Measurements from ENCODE around the gene GBF1. TPM values are rescaled to one million over a fixed set of nuclear protein-coding genes. Genes with fewer than 3 reads are reported as not detected.

The GBF1 gene
- total and polyA plus RNA-seq, 7 experiments from 2014 or later: 8.5 to 47.2 (median 37.2) TPM

DNA sequence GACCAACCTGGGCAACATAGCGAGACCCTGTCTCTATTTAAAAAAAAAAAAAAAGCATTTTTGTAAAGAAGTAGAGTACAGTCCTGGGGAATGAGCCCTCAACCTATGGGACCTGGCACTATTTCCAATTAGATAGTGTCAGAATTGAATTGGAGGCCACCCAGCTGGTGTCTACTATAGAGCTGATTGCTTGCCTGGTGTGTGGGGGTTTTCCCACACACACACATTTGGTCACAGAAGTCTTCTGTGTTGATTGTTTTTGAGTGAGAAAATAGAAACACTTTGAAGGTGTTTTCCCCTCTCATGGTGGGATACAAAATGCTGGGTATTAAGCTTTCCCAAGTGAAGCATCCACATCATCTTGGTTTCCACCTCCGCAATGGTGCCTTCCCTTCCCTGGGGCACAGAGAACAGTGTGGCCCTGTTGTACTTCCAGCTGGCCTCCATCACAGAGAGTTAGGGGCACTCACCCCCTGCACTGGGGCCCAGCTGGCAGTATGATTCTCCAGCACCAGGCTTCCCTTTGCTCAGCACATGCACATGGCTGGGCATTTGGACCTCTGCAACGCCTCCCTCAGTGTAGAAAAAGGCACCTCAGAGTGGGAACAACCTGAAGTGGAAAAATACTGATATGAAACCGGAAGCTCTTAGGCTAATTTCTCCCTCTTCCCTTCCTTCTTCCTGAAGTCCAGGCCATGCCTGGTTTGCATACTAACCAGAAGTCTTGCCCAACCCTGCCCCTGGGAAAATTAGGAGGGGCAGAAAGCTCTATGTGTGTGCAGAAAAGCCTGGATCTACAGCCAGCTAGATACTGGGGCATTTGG lies 139.5 kb downstream of the GBF1 start:
- no peaks in the 10 kb centered on the region for H3K27me3 Mint-ChIP-seq
- no peak for DNase-seq
- peaks cover 6 to 37% (median 9%) of the 10 kb centered on the region in 3 experiments for H3K36me3 ChIP-seq (ENCODE audit: control insufficient read depth in 2 of 3, insufficient read depth in 3 of 3, low read length in 3 of 3)
- ChIA-PET POLR2A (interaction anchor here (0.7 to 2.1 kb wide), 3 partner anchors 9 to 67 kb away, joined by 4 to 6 read pairs (median 5); no protein-coding TSS in a partner anchor), CTCF (interaction anchor here (0.5 to 1.8 kb wide), 6 partner anchors 8 to 94 kb away, joined by 3 to 6 read pairs (median 5); no protein-coding TSS in a partner anchor)
- peaks cover 4 to 24% (median 6%) of the 10 kb centered on the region in 5 donors for H3K36me3 Mint-ChIP-seq
- H3K4me1 ChIP-seq (ENCODE audit: control insufficient read depth in 2 of 2, insufficient read depth in 2 of 2, low read length in 2 of 2): no peaks in the 10 kb centered on the region
- H3K27ac ChIP-seq (ENCODE audit: low read depth, low read length): no peak overlapping the region
- H3K27me3 ChIP-seq (ENCODE audit: control insufficient read depth in 2 of 2, insufficient read depth in 2 of 2, low read length in 2 of 2): no peaks in the 10 kb centered on the region
- no peak overlapping the region for H3K4me3 Mint-ChIP-seq
- no peak overlapping the region for H3K4me3 ChIP-seq (ENCODE audit: low read length)
- intact Hi-C loops (cut with micrococcal nuclease): no loop called here
- H3K9me3 ChIP-seq (ENCODE audit: control insufficient read depth in 2 of 3, low read length in 3 of 3): no peaks in the 10 kb centered on the region
- no peaks in the 10 kb centered on the region for H3K9me3 Mint-ChIP-seq
- H3K4me1 Mint-ChIP-seq: peaks cover 0 to 5% (median 0%) of the 10 kb centered on the region in 7 donors
- peak overlapping the region in 2 of 9 donors; percentile 39 to 72 for H3K27ac Mint-ChIP-seq
- no peak for ATAC-seq

DNA sequence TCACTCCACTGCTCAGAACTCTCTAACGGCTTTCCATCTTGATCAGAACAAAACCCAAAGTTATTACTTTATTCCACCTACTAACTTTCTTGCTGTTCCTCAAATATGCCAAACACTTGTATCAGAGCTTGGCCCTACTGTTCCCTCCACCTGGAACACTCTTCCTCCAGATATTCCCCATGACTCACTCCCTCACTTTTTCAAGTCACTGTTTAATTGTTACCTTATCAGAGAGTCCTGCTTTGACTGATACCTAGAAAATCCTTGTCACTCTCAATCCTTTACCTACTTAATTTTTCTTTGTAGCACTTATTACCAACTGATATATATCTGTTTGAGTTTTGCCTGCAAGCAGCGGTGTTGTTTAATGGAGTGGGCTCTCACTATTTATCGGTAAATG lies 144.6 kb downstream of the GBF1 start:
- CTCF ChIA-PET: interaction anchor here (1.1 kb wide), 1 partner anchor 33 kb away, joined by 4 read pairs; no protein-coding TSS in a partner anchor
- Histone ChIP-seq H3K27ac (ENCODE audit: low read depth, low read length) (no peak overlapping the region), H3K4me3 (ENCODE audit: low read length) (no peak overlapping the region), H3K4me1 (ENCODE audit: control insufficient read depth in 2 of 2, insufficient read depth in 2 of 2, low read length in 2 of 2) (peaks cover 5% of the 10 kb centered on the region in 2 donors), H3K36me3 (ENCODE audit: control insufficient read depth in 2 of 3, insufficient read depth in 3 of 3, low read length in 3 of 3) (peaks cover 0 to 4% (median 0%) of the 10 kb centered on the region in 3 experiments), H3K27me3 (ENCODE audit: control insufficient read depth in 2 of 2, insufficient read depth in 2 of 2, low read length in 2 of 2) (no peaks in the 10 kb centered on the region), H3K9me3 (ENCODE audit: control insufficient read depth in 2 of 3, low read length in 3 of 3) (no peaks in the 10 kb centered on the region)
- POLR2A ChIA-PET: no interaction called here
- Mint-ChIP-seq H3K9me3 (no peaks in the 10 kb centered on the region), H3K27ac (no peak overlapping the region), H3K4me3 (no peak overlapping the region), H3K36me3 (peaks cover 0 to 3% (median 0%) of the 10 kb centered on the region in 5 donors), H3K27me3 (peaks cover 0 to 4% (median 0%) of the 10 kb centered on the region in 5 donors), H3K4me1 (peaks cover 5 to 18% (median 11%) of the 10 kb centered on the region in 7 donors)
- intact Hi-C loops (cut with micrococcal nuclease): loop anchor here (5.0 to 10.0 kb wide), 6 partner anchors 192 to 1735 kb away; partner anchors contain the start of genes ARL3 (in 2 of the 2), SFXN2 (in 2 of the 2), OGA (in 1 of the 2) and SFR1 (in 1 of the 2)
- no peak for DNase-seq
- no peak for ATAC-seq

DNA sequence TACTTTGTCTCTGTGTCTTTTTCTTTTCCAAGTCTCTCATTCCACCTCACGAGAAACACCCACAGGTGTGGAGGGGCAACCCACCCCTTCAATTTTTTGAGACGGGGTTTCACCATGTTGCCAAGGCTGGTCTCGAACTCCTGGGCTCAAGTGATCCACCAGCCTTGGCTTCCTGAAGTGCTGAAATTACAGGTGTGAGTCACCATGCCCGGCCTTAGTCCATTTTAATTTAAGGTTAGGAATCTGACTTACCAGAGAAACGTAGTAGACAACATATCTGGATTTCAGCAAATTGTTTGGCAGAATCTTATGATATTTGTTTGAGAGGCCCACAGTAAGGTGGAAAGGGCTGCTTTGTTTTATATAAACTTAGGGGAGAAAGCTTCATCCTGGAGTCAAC lies 147.0 kb downstream of the GBF1 start:
- no peak overlapping the region for H3K27ac ChIP-seq (ENCODE audit: low read depth, low read length)
- peaks cover 16 to 19% of the 10 kb centered on the region in 2 donors for H3K4me1 ChIP-seq (ENCODE audit: control insufficient read depth in 2 of 2, insufficient read depth in 2 of 2, low read length in 2 of 2)
- peaks cover 0 to 11% (median 0%) of the 10 kb centered on the region in 3 experiments for H3K36me3 ChIP-seq (ENCODE audit: control insufficient read depth in 2 of 3, insufficient read depth in 3 of 3, low read length in 3 of 3)
- ChIA-PET CTCF (interaction anchor here (0.5 to 6.0 kb wide), 6 partner anchors 8 to 668 kb away, joined by 3 to 40 read pairs (median 6); partner anchors contain the start of gene FBXL15), POLR2A (interaction anchor here (0.5 to 9.0 kb wide), 3 partner anchors 19 to 96 kb away, joined by 3 to 64 read pairs (median 55); partner anchors contain the start of gene C10orf95)
- peak overlapping the region in 1 of 10 donors; percentile 98 for H3K4me3 Mint-ChIP-seq
- DNase-seq: no peak
- no peaks in the 10 kb centered on the region for H3K27me3 ChIP-seq (ENCODE audit: control insufficient read depth in 2 of 2, insufficient read depth in 2 of 2, low read length in 2 of 2)
- no peaks in the 10 kb centered on the region for H3K9me3 ChIP-seq (ENCODE audit: control insufficient read depth in 2 of 3, low read length in 3 of 3)
- H3K27ac Mint-ChIP-seq: peak overlapping the region in 3 of 9 donors; percentile 54 to 100 (median 62)
- H3K4me1 Mint-ChIP-seq: peaks cover 10 to 29% (median 23%) of the 10 kb centered on the region in 7 donors
- peaks cover 0 to 4% (median 0%) of the 10 kb centered on the region in 5 donors for H3K27me3 Mint-ChIP-seq
- H3K4me3 ChIP-seq (ENCODE audit: low read length): no peak overlapping the region
- ATAC-seq: no peak
- no peaks in the 10 kb centered on the region for H3K9me3 Mint-ChIP-seq
- H3K36me3 Mint-ChIP-seq: peaks cover 0 to 18% (median 0%) of the 10 kb centered on the region in 5 donors
- intact Hi-C loops (cut with micrococcal nuclease): loop anchor here (5.0 to 10.0 kb wide), 6 partner anchors 190 to 1732 kb away; partner anchors contain the start of genes ARL3 (in 2 of the 2), SFXN2 (in 2 of the 2), OGA (in 1 of the 2) and SFR1 (in 1 of the 2)

DNA sequence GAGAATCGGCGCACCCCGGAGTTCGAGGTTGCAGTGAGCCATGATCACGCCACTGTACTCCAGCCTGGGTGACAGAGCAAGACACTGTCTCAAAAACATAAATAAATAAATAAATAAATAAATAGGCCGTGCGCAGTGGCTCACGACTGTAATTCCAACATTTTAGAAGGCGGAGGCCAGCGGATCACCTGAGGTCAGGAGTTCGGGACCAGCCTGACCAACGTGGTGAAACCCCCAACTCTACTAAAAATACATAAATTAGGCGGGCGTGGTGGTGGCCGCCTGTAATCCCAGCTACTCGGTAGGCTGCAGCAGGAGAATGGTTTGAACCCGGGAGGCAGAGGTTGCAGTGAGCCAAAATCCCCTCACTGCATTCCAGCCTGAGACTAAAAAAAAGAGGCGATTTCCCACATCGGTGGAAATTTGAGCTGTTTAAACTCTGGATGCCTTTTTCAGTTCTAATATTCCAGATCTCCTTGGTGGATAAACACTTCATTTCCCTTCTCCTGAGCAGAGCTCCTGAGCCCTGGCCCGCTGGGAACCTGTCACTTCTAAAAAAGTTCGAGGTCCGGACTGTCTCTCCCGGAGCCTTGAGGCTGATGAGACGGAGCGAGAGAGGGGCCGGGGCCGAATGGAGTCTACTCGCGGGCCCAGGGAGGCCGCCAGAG lies 148.2 kb downstream of the GBF1 start:
- Mint-ChIP-seq H3K4me1 (peaks cover 17 to 41% (median 35%) of the 10 kb centered on the region in 7 donors), H3K4me3 (peak overlapping the region; percentile 92 to 99 (median 96)), H3K36me3 (peaks cover 0 to 29% (median 4%) of the 10 kb centered on the region in 5 donors), H3K27ac (peak overlapping the region; percentile 94 to 100 (median 100)), H3K9me3 (no peaks in the 10 kb centered on the region), H3K27me3 (peaks cover 0 to 4% (median 0%) of the 10 kb centered on the region in 5 donors)
- Histone ChIP-seq H3K4me3 (ENCODE audit: low read length) (peak overlapping the region; percentile 78), H3K27me3 (ENCODE audit: control insufficient read depth in 2 of 2, insufficient read depth in 2 of 2, low read length in 2 of 2) (no peaks in the 10 kb centered on the region), H3K36me3 (ENCODE audit: control insufficient read depth in 2 of 3, insufficient read depth in 3 of 3, low read length in 3 of 3) (peaks cover 0 to 23% (median 9%) of the 10 kb centered on the region in 3 experiments), H3K9me3 (ENCODE audit: control insufficient read depth in 2 of 3, low read length in 3 of 3) (no peaks in the 10 kb centered on the region), H3K4me1 (ENCODE audit: control insufficient read depth in 2 of 2, insufficient read depth in 2 of 2, low read length in 2 of 2) (peaks cover 16 to 19% of the 10 kb centered on the region in 2 donors), H3K27ac (ENCODE audit: low read depth, low read length) (peak overlapping the region; percentile 100)
- no peak for DNase-seq
- POLR2A ChIA-PET: interaction anchor here (0.6 to 9.0 kb wide), 12 partner anchors 9 to 242 kb away, joined by 3 to 90 read pairs (median 4); partner anchors contain the start of genes C10orf95, CUEDC2 and FBXL15
- intact Hi-C loops (cut with micrococcal nuclease): loop anchor here (1.0 to 10.0 kb wide), 25 partner anchors 11 to 1731 kb away; partner anchors contain the start of genes ACTR1A (in 2 of the 2), ARL3 (in 2 of the 2), CUEDC2 (in 2 of the 2) and GBF1 (in 2 of the 2)
- no peak for ATAC-seq
- CTCF ChIA-PET: interaction anchor here (0.6 to 6.0 kb wide), 14 partner anchors 9 to 270 kb away, joined by 3 to 40 read pairs (median 5); partner anchors contain the start of genes ACTR1A and FBXL15

DNA sequence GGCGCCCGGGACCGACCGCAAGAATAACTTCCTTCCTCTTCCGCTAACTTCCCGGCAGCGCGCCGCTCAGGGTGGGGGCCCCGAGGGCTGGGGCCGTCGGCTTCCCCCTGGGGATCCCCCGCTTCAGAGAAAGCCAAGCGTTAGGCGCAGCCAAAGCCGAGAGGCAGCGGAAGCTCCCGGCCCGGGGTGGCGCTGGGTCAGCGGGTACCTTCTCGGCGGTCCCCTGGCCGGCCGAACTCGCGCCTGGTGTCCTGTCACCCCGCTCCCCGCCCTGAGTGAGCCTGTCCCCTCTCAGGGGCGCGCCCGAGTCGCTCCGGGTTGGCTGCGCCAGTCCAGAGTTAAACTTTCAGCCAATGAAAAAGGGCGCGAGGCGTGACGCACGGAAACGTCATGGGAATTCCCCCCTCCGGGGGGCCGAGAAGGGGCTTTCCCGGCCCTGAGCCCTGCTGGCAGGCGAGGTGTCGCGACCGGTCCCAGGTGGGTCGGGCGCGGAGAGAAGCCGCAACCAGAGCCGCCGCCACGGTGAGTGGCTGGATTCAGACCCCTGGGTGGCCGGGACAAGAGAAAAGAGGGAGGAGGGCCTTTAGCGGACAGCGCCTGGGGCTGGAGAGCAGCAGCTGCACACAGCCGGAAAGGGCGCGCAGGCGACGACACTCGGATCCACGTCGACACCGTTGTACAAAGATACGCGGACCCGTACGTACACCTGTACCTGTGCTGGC lies 148.9 kb downstream of the GBF1 start:
- no peaks in the 10 kb centered on the region for H3K27me3 ChIP-seq (ENCODE audit: control insufficient read depth in 2 of 2, insufficient read depth in 2 of 2, low read length in 2 of 2)
- CTCF ChIA-PET: interaction anchor here (0.7 to 6.0 kb wide), 14 partner anchors 9 to 271 kb away, joined by 3 to 40 read pairs (median 5); partner anchors contain the start of genes ACTR1A and FBXL15

More for the DNA sequence above, 148.9 kb downstream of the GBF1 start:
- POLR2A ChIA-PET: interaction anchor here (0.6 to 9.0 kb wide), 19 partner anchors 8 to 252 kb away, joined by 3 to 90 read pairs (median 4); partner anchors contain the start of genes ACTR1A, C10orf95, CUEDC2 and FBXL15
- ATAC-seq (peak; percentile 83), DNase-seq (peak; percentile 96 to 100 (median 99))
- Histone ChIP-seq H3K36me3 (ENCODE audit: control insufficient read depth in 2 of 3, insufficient read depth in 3 of 3, low read length in 3 of 3) (peaks cover 0 to 26% (median 9%) of the 10 kb centered on the region in 3 experiments), H3K4me1 (ENCODE audit: control insufficient read depth in 2 of 2, insufficient read depth in 2 of 2, low read length in 2 of 2) (peaks cover 16 to 24% of the 10 kb centered on the region in 2 donors), H3K27ac (ENCODE audit: low read depth, low read length) (peak overlapping the region; percentile 100), H3K9me3 (ENCODE audit: control insufficient read depth in 2 of 3, low read length in 3 of 3) (no peaks in the 10 kb centered on the region), H3K4me3 (ENCODE audit: low read length) (peak overlapping the region; percentile 78)
- H3K4me3 Mint-ChIP-seq: peak overlapping the region; percentile 92 to 99 (median 96)
- peaks cover 20 to 45% (median 39%) of the 10 kb centered on the region in 7 donors for H3K4me1 Mint-ChIP-seq
- H3K36me3 Mint-ChIP-seq: peaks cover 0 to 30% (median 4%) of the 10 kb centered on the region in 5 donors
- H3K27me3 Mint-ChIP-seq: peaks cover 0 to 4% (median 0%) of the 10 kb centered on the region in 5 donors
- intact Hi-C loops (cut with micrococcal nuclease): loop anchor here (1.0 to 10.0 kb wide), 25 partner anchors 10 to 1731 kb away; partner anchors contain the start of genes ACTR1A (in 2 of the 2), ARL3 (in 2 of the 2), CUEDC2 (in 2 of the 2) and GBF1 (in 2 of the 2)
- no peaks in the 10 kb centered on the region for H3K9me3 Mint-ChIP-seq
- peak overlapping the region; percentile 94 to 100 (median 100) for H3K27ac Mint-ChIP-seq

All from naive thymus-derived CD4-positive, alpha-beta T cell (primary cell).